Upper lobe of left lung (tissue), 6 donors: ENCODE measurements around the gene RACK1. TPM values are rescaled to one million over a fixed set of nuclear protein-coding genes. Genes with fewer than 3 reads are reported as not detected.
A peak's percentile ranks its signal among the peaks of the same experiment; 100 is the strongest.
"Not testable (repeated sequence)": the region's sequence is repeated elsewhere in the genome, so short reads cannot be mapped to it uniquely, and the experiment has no call there.

Experiments
- ATAC-seq, 2 donors: fragments of 200-7000 bp; cut with Tn5 transposase; one replicate each; pipeline ENCODE4 v1.9.1; 2022; ENCODE audit warnings: mild to moderate bottlenecking in 2 of 2, moderate library complexity in 2 of 2; ENCODE audit not compliant: low FRiP score in 2 of 2
- DNase-seq, 2 donors: peaks; one replicate each; pipeline ENCODE4 v3.0.0-alpha.2; 2019 to 2020
- H3K27ac ChIP-seq, 4 donors: fragments of 200-600 bp; sonication (generic); one replicate each; pipeline ENCODE4 v1.5.1; 2016 to 2019
- H3K27me3 ChIP-seq, 4 donors: fragments of 200-600 bp; sonication (generic); one replicate each; pipeline ENCODE4 v1.5.1; 2017 to 2019
- H3K36me3 ChIP-seq, 4 donors: fragments of 200-600 bp; sonication (generic); one replicate each; pipeline ENCODE4 v1.5.1; 2016 to 2019
- H3K4me1 ChIP-seq, 4 donors: fragments of 200-600 bp; sonication (generic); one replicate each; pipeline ENCODE4 v1.5.1; 2018 to 2019
- H3K4me3 ChIP-seq, 4 donors: fragments of 200-600 bp; sonication (generic); one replicate each; pipeline ENCODE4 v1.5.1; 2017 to 2019; ENCODE audit warnings: mild to moderate bottlenecking in 2 of 4, moderate library complexity in 1 of 4
- H3K9me3 ChIP-seq, 4 donors: fragments of 200-600 bp; sonication (generic); one replicate each; pipeline ENCODE4 v1.5.1; 2018 to 2019
- EP300 ChIP-seq, 4 donors: sonication (generic); formaldehyde crosslinking; IDR thresholded peaks; one replicate each; pipeline ENCODE4 v1.5.1; 2017; ENCODE audit warnings: antibody characterized with exemption in 4 of 4, control low read depth in 2 of 4
- POLR2A ChIP-seq, 4 donors: fragments of 450-650 bp; IDR thresholded peaks; one replicate each; pipeline ENCODE4 v1.5.1; 2016 to 2017; ENCODE audit warnings: antibody characterized with exemption in 4 of 4, mild to moderate bottlenecking in 2 of 4
- POLR2AphosphoS5 ChIP-seq, 2 donors: sonication (generic); formaldehyde crosslinking; IDR thresholded peaks; one replicate each; pipeline ENCODE4 v1.5.1; 2017; ENCODE audit warnings: antibody characterized with exemption in 2 of 2
- WGBS, 2 donors: methylation state at CpG; one replicate each; pipeline ENCODE4 v1.1.5; 2017 to 2018; 5-methylcytosine and 5-hydroxymethylcytosine counted together
- total RNA-seq, 6 donors: library from RNA; depleted of rRNA in 4 of 6; stranded (reverse); fragments of >200 nt in 4 of 6; gene quantifications; one replicate each; pipeline versions ENCODE4 v1.1.0 to v1.2.1, GENCODE V29; 2016 to 2021
- TF ChIP-seq, protein P1 (sequence below), 6 experiments: fragments of 450-650 bp in 4 of 6; fragments of 200-600 bp in 2 of 6; sonication (generic) in 2 of 6; IDR thresholded peaks; one replicate each; pipeline ENCODE4 v1.5.1; 2016 to 2019; ENCODE audit warnings: antibody characterized with exemption in 6 of 6
- donor health status: DM: no; HTN: no; CAD: no; lungs with moderate emphysema.
- donor health status: DM: no; HTN: yes; CAD: no; lungs with severe emphysema.

Gene RACK1
- total RNA-seq, 6 donors from 2014 or later: 801 to 1,863 (median 1,196) TPM

DNA sequence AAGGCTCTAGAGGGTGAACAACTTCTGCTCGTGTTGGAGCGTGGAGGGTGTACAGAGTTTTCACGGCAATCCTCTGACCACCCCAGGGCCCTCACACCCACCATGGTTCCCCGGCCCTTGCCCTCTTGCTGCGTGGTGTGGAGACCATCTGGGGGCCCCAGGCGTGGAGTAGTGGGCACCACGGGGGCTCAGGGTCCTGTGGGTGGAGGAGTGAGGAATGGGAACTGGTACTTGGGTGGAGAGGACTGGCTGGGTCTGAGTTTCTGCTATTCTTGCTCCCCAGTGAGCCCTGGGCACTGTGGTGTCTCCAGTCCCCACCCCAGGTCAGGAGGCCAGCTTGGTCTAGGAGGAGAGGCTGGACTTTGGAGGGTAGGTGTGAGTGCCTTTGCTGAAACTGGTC, 39.2 kb upstream of the RACK1 start:
- Histone ChIP-seq H3K27me3 (no peaks in the 10 kb centered on the region), H3K27ac (no peak overlapping the region), H3K9me3 (no peaks in the 10 kb centered on the region), H3K36me3 (no peaks in the 10 kb centered on the region), H3K4me1 (no peaks in the 10 kb centered on the region), H3K4me3 (no peak overlapping the region)
- WGBS, 2 donors: 91 to 96% methylated on average over 3 to 7 of the region's 7 CpGs
- ATAC-seq (no peak), DNase-seq (no peak)
- no peak for TF ChIP-seq EP300 (IDR thresholded peaks at IDR 0.05)
- TF ChIP-seq, protein P1, sequence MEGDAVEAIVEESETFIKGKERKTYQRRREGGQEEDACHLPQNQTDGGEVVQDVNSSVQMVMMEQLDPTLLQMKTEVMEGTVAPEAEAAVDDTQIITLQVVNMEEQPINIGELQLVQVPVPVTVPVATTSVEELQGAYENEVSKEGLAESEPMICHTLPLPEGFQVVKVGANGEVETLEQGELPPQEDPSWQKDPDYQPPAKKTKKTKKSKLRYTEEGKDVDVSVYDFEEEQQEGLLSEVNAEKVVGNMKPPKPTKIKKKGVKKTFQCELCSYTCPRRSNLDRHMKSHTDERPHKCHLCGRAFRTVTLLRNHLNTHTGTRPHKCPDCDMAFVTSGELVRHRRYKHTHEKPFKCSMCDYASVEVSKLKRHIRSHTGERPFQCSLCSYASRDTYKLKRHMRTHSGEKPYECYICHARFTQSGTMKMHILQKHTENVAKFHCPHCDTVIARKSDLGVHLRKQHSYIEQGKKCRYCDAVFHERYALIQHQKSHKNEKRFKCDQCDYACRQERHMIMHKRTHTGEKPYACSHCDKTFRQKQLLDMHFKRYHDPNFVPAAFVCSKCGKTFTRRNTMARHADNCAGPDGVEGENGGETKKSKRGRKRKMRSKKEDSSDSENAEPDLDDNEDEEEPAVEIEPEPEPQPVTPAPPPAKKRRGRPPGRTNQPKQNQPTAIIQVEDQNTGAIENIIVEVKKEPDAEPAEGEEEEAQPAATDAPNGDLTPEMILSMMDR (IDR thresholded peaks at IDR 0.05): no peak
- TF ChIP-seq POLR2A (IDR thresholded peaks at IDR 0.05): no peak
- TF ChIP-seq POLR2AphosphoS5 (IDR thresholded peaks at IDR 0.05): no peak

DNA sequence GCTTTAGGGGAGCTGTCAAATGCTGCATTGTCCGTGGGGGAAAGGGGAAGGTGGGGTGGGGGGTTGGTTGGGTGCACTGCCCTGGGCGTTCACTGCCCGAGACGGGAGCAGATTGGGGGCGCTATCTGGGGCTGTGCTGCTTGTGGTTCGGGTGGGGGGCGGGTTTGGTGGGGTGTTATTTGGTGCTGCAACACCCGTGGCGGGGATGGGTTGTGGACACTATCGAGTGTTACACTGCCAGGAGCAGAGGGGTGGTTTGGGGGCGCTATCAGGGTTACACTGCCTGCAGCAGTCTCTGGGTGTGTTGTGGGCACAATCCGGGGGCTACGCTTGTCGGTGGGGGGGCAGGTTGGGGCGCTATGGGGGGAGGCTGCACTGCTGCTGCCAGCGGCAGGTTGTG, 38.7 kb upstream of the RACK1 start:
- H3K36me3 ChIP-seq, H3K4me1 ChIP-seq, H3K27me3 ChIP-seq, H3K27ac ChIP-seq, DNase-seq, H3K4me3 ChIP-seq, ATAC-seq, H3K9me3 ChIP-seq: not testable (repeated sequence)
- 86 to 93% methylated on average over 9 to 16 of the region's 16 CpGs for WGBS, 2 donors

DNA sequence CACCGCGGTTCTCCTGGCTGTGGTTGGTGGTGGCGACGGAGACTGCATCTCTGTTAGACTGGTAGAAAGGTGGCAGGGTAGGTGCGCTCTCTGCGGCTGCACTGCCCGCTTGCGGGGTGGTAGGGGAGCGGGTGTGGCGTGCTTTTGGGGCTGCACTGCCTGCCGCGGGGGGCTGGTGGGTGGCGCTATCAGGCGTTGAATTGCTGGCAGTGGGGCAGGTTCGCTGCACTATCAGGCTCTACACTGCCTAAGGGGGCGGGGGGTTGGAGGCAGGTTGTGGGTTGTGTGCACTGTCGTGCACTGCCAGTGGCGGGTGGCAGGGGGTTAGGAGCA, 38.2 kb upstream of the RACK1 start:
- H3K9me3 ChIP-seq: no peaks in the 10 kb centered on the region
- H3K4me3 ChIP-seq: no peak overlapping the region
- H3K27me3 ChIP-seq: no peaks in the 10 kb centered on the region
- no peak overlapping the region for H3K27ac ChIP-seq
- TF ChIP-seq, protein P1 (IDR thresholded peaks at IDR 0.05): no peak
- TF ChIP-seq EP300 (IDR thresholded peaks at IDR 0.05) (no peak), POLR2AphosphoS5 (IDR thresholded peaks at IDR 0.05) (no peak), POLR2A (IDR thresholded peaks at IDR 0.05) (no peak)
- ATAC-seq (no peak), DNase-seq (peak in 1 of 2 donors; percentile 69)
- no peaks in the 10 kb centered on the region for H3K4me1 ChIP-seq
- no peaks in the 10 kb centered on the region for H3K36me3 ChIP-seq
- WGBS, 2 donors: 95 to 97% methylated on average over 14 of the region's 18 CpGs

DNA sequence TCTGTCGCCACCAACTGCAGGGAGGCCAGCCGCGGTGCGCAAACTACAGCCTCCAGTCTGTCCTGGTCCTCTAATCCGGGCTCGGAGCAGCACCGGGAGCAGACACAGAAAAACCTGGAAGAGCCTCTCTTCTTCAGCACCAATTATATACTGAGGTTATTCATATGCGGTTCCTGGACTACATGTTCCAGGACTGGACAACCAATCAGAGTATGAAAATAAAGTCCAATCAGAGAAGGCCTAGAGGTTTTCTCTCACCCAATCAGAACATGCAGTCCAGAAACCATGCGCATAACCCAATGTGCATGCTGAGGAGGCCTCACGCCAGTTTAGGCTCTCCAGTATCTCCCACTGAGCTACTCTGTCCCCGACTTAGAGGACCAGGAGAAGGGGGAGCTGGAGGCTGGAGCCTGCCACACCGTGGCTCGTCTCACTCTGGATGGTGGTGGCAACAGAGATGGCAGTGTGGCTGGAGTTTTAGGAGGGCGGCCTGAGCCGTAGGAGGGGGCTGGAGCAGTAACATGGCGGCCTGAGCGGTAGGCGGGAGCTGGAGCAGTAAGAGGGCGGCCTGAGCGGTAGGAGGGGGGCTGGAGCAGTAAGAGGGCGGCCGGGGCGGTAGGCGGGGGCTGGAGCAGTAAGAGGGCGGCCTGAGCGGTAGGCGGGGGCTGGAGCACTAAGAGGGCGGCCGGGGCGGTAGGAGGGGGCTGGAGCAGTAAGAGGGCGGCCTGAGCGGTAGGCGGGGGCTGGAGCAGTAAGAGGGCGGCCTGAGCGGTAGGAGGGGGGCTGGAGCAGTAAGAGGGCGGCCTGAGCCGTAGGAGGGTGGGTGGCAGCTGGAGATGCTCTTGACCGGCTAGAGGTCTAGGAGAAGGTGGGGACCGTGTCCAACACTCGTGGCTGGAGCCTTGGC, 37.6 kb upstream of the RACK1 start:
- ATAC-seq (no peak), DNase-seq (no peak)
- Histone ChIP-seq H3K27me3 (no peaks in the 10 kb centered on the region), H3K27ac (no peak overlapping the region), H3K9me3 (no peaks in the 10 kb centered on the region), H3K4me3 (no peak overlapping the region), H3K4me1 (no peaks in the 10 kb centered on the region), H3K36me3 (no peaks in the 10 kb centered on the region)
- no peak for TF ChIP-seq POLR2A (IDR thresholded peaks at IDR 0.05)
- TF ChIP-seq POLR2AphosphoS5 (IDR thresholded peaks at IDR 0.05): no peak
- TF ChIP-seq, protein P1 (IDR thresholded peaks at IDR 0.05): no peak
- no peak for TF ChIP-seq EP300 (IDR thresholded peaks at IDR 0.05)
- WGBS, 2 donors: 90 to 91% methylated on average over 36 to 40 of the region's 40 CpGs

DNA sequence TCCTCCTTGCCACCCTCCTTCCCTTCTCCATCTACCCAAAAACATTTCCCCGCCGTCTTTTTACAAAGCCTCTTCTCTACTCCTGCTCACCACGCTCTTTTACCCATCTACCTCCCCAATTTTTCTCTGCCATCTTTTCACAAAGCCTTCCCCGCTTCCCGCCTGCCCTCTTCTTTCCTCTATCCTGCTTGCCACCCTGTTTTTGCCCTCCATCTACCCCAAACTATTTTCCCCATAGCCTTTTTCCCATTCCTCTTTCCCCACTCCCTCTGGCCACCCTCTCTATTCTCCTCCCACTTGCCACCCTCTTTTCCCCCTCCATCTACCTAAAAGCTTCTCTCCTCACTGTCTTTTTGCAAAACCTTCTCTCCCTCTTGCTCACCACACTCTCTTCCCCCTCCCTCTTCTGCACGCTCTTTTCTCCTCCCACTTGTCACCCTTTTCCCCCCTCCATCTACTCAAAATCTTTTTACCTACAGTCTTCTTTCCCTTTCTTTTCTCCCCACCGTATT, 36.6 kb upstream of the RACK1 start:
- no peak overlapping the region for H3K27ac ChIP-seq
- ATAC-seq: no peak
- no peaks in the 10 kb centered on the region for H3K36me3 ChIP-seq
- H3K4me3 ChIP-seq: no peak overlapping the region
- DNase-seq: no peak
- TF ChIP-seq POLR2AphosphoS5 (IDR thresholded peaks at IDR 0.05): no peak
- TF ChIP-seq, protein P1 (IDR thresholded peaks at IDR 0.05): no peak
- TF ChIP-seq POLR2A (IDR thresholded peaks at IDR 0.05): no peak
- TF ChIP-seq EP300 (IDR thresholded peaks at IDR 0.05): no peak
- H3K4me1 ChIP-seq: no peaks in the 10 kb centered on the region
- no peaks in the 10 kb centered on the region for H3K9me3 ChIP-seq
- 89 to 94% methylated on average over 7 of the region's 7 CpGs for WGBS, 2 donors
- no peaks in the 10 kb centered on the region for H3K27me3 ChIP-seq
